D341Med (cell line): ENCODE results near the gene EGFLAM.

Source experiments
- DNase-seq: peaks from one replicate; pipeline ENCODE4 v3.0.0; 2012; ENCODE audit warnings: low spot score

EGFLAM gene

GRCh38 chr5:38448568-38449350 lies 190.4 kb downstream of the EGFLAM start:
- DNase-seq: no peak

- no peak for DNase-seq
Measured at GRCh38 chr5:38450627-38451026, 192.3 kb downstream of the EGFLAM start.

GRCh38 chr5:38451074-38451725 lies 192.8 kb downstream of the EGFLAM start:
- DNase-seq: no peak

GRCh38 chr5:38452201-38452600 lies 193.8 kb downstream of the EGFLAM start:
- DNase-seq: no peak

- DNase-seq: no peak
Measured at GRCh38 chr5:38453506-38453905, 195.1 kb downstream of the EGFLAM start.

GRCh38 chr5:38453921-38454320 lies 195.6 kb downstream of the EGFLAM start:
- DNase-seq: no peak

GRCh38 chr5:38455796-38456330 lies 197.5 kb downstream of the EGFLAM start:
- DNase-seq: no peak

- DNase-seq: no peak
Measured at GRCh38 chr5:38456657-38457399, 198.5 kb downstream of the EGFLAM start.

- DNase-seq: no peak
Measured at GRCh38 chr5:38458174-38458573, 199.8 kb downstream of the EGFLAM start.

GRCh38 chr5:38462976-38463633 lies 204.7 kb downstream of the EGFLAM start:
- DNase-seq: no peak

- DNase-seq: no peak
Measured at GRCh38 chr5:38463634-38464521, 205.5 kb downstream of the EGFLAM start.

- DNase-seq: no peak
Measured at GRCh38 chr5:38465061-38465460, 206.7 kb downstream of the EGFLAM start.

- no peak for DNase-seq
Measured at GRCh38 chr5:38465702-38466423, 207.5 kb downstream of the EGFLAM start.

GRCh38 chr5:38466424-38467189 lies 208.2 kb downstream of the EGFLAM start:
- no peak for DNase-seq

- DNase-seq: no peak
Measured at GRCh38 chr5:38467353-38468040, 209.1 kb downstream of the EGFLAM start.

- no peak for DNase-seq
Measured at GRCh38 chr5:38468202-38468673, 209.9 kb downstream of the EGFLAM start.

- DNase-seq: no peak
Measured at GRCh38 chr5:38468978-38469706, 210.8 kb downstream of the EGFLAM start.

- DNase-seq: no peak
Measured at GRCh38 chr5:38469707-38470267, 211.4 kb downstream of the EGFLAM start.
